HG03103 (cell line): ENCODE results near the gene RTEL1.
"Not testable (repeated sequence)": the region's sequence is repeated elsewhere in the genome, so short reads cannot be mapped to it uniquely, and the experiment has no call there.

ENCODE experiments used
- ATAC-seq: cut with Tn5 transposase; IDR thresholded peaks from one replicate; pipeline ENCODE4 v1.9.1; 2021; ENCODE audit warnings: low read depth; ENCODE audit not compliant: unreplicated experiment

RTEL1 gene

DNA sequence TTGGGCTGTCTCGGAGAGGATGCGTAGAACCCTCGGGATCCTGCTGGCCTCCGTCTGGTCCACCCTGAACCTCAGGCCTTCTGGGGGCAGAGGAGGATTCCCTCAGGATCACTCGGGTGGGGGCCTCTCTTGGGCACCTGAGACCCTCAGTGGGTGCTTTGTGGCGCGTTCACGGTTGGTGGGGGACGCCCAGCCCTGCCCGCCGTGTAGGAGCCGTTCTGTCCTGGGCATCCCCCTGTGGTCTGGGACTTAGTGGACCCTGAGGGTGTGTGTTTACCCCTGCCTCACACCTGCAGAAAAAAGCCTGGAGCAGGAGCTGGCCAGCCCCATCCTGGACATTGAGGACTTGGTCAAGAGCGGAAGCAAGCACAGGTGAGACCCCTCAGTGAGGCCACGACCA is 7.6 kb downstream of the RTEL1 start:
- no peak for ATAC-seq

DNA sequence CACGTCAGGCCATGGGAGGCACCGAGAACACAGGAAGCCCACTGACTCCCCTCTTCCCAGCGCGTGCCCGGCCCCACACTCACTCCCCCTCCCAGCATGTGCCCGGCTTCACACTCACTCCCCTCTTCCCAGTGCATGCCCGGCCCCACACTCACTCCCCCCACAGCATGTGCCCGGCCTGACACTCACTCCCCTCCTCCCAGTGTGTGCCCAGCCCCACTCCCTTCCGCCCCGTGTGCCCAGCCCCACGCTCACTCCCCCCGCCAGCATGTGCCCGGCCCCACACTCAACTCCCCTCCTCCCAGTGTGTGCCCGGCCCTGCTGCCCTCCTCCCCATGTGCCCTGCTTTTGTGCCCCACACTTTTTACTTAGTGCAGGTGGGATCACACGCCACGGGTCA is 9.7 kb downstream of the RTEL1 start:
- ATAC-seq, result no peak

DNA sequence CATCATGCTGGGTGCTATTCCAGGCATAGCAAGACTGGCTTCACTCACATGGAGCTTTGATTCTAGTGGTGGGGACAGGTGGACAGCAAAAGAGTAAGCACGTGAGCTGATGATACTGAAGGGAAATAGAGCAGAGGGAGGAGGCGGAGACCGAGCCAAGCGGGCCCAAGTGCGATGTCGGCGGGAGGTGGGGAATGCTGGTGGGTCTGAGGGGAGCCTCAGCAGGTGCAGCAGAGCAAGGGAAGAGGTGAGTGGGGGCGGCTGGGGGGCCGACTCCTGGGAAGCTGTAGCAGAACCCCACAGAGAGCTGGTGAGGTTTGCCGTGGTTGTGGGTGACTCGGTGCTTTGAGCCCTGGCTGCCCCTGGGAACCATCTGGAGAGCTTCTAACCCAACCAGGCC is 10.2 kb downstream of the RTEL1 start:
- ATAC-seq, result no peak

DNA sequence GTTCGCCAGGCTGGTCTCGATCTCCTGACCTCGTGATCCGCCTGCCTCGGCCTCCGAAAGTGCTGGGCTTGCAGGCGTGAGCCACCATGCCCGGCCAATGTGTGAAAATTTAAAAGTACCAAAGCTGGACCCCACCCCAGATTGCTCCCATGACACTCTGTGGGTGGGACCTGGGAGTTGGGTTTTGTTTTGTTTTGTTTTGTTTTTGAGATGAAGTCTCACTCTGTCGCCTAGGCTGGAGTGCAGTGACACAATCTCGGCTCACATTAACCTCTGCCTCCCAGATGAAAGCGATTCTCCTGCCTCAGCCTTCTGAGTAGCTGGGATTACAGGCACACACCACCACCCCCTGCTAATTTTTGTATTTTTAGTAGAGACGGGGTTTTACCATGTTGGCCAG is 13.6 kb downstream of the RTEL1 start:
- ATAC-seq, result not testable (repeated sequence)

DNA sequence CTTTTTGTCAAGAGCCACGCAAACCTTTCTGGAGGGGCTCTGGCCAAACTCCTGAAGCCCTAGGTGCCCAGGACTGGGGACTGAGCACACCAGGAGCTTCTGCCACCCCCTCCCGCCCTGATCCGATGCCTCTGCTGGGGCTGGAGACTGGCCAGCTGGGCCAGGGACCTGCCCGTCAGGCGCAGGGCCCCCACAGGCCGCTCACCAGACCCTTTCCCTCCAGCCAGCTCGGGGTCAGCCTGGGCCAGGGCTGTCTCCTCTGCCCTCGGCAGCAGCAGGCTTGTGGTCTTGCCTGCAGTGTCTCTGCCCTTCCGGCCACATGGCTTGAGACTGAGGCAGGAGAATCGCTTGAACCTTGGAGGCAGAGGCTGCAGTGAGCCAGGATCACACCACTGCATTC is 14.6 kb downstream of the RTEL1 start:
- no peak for ATAC-seq

DNA sequence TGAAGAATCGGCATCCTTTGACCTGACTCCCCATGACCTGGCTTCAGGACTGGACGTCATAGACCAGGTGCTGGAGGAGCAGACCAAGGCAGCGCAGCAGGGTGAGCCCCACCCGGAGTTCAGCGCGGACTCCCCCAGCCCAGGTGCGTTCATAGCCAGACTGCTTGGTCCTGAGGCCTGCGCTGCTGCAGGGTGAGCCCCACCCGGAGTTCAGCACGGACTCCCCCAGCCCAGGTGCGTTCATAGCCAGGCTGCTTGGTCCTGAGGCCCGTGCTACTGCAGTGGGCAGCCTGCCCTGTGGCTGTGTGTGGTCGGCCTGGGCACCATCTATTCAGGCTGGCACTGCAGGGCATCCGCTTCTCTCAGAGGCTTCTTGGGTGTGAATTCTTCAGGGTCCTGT is 15.8 kb downstream of the RTEL1 start:
- no peak for ATAC-seq

DNA sequence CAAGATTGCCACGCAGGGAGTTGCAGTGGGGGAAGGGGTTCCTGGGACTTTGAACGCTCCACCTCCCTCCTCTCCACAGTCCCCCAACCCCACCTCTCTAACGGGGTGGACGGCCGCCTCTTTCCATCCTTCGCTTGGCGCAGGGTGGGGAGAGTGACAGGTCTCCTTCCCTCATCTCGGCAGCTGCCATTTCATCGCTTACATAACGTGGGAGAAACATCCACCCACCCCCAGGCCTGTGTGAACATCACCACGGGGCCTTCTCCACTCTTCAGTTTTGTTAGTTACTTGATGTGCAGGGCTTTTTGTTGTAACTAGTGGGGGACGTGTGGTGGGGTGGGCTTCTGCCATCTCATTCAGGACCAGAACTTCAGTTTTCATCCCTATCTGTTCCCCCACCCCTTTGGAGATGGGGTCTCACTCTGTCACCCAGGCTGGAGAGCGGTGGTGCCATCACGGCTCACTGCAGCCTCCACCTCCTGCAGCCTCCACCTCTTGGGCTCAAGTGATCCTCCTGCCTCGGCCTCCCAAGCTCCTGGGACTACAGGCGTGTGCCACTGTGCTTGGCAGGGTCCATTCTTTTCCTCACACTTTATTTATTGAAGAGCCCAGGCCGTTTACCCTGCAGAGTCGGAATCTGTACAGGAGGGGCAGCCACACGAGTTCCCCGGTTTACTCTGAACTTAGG is 17.7 kb downstream of the RTEL1 start:
- no peak for ATAC-seq

DNA sequence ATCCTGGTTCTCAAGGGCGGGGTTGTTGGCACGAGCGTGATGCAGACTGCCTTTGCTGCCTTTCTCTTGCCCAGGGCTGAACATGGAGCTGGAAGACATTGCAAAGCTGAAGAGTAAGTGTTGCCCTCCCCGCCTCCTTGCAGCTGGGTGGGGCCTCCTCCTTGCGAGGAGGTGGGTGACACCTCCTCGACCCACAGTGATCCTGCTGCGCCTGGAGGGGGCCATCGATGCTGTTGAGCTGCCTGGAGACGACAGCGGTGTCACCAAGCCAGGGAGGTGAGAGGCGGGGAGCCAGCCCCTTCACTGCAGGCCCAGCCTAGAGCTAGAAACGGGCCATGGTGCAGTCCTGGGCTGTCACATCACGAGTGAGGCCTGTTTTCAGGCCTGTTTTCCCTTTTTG is 20.0 kb downstream of the RTEL1 start:
- no peak for ATAC-seq

DNA sequence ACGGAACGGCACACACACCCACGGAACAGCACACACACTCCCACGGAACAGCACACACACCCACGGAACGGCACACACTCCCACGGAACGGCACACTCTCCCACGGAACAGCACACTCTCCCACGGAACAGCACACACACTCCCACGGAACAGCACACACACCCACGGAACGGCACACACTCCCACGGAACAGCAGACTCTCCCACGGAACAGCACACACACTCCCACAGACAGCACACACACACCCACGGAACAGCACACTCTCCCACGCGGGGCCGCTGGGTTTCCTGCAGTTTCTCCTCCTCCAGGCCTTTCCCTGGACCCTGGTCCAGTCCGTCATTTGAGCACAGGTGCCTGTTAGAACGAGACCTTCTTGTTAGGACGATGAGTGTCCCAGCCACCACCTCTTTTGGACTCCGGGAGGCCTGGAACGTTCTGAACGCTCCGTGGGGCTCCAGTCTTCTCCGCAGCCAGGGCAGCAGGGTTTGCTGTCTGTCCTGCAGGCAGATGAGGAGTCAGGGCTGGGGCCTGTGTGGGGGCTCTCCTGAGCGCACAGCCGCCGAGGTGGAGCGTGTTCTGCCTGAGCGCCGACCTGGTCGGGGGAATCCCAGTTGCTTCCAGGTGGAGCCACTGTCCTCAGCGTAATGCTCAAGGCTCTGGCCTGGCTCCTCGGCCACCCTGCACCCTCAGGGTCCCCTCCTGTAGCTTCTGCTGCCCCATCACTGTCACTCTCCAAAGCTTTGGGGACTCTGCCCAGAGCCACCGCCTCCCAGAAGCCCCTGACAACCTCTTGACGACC is 20.8 kb downstream of the RTEL1 start:
- no peak for ATAC-seq

DNA sequence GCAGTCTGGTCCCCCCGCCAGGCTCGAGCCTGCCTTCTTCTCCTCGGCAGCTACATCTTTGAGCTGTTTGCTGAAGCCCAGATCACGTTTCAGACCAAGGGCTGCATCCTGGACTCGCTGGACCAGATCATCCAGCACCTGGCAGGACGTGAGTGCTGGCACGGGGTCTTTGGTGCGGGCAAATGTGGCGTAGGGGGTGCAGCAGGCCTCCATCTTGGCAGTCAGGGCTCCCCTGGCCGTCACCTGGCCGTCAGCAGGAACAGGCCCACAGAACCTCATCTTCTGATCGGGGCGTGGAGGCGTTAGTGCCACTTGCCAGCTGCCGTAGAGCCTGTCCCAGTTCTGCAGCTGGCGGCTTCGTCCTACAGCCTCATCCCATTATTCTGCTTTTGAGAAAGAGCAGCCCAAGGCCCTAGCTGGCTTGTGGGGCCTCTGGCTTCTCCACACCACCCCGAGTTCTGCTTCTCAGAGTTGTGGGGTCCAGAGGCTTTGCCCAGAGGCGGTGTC is 21.7 kb downstream of the RTEL1 start:
- no peak for ATAC-seq

DNA sequence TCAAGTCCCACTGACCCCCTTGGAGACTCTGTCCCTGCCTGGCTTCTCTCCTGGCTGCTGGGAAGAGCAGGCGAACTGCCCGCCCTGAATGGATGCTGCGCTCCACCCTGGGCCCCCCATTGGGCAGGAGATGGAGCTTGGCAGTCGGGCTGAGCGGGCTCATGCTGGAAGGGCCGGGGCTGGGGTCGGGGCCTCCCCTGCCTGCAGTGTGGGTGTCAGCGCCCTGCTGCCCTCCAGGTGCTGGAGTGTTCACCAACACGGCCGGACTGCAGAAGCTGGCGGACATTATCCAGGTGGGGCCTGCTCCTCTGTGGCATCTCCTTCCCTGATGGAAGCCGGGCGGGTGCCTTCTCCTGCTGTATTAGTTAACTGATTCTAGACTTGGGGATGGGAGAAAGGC is 22.3 kb downstream of the RTEL1 start:
- ATAC-seq, result no peak

DNA sequence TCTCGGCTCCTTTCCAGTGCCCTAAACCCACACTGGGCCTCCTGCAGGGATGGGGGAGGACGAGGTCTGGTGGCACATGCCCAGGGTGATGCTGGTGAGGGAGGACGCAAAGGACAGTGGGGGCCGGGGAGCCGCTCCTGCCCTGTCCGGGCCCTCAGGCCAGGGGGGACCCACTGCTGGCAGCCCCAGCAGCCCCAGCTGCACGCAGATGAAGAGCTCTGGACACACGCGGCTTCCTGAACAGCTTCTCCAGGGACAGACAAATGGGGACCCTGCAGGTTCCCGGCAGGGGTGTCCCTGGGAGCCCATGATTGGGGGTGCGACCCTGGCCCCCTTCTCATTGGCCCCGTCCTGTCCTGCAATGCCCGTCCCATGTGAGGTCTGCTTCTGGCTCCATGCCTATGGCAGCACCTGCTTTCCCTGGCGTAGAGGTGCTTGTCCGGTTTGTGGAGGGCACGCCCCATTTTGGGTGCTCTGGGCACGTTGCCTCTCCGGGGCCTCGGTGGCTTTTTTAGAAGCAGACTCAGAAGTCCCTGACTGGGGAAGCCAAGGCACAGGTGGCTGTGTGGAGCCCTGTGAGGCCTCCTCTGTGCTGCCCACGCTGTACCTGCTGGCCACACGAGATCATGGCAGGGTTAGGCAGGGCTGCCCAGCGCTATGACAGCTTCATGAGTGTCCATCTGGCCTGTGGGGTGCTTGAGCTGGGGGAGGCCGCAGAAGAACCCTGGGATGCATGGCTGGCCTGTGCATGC is 22.9 kb downstream of the RTEL1 start:
- ATAC-seq, result no peak

DNA sequence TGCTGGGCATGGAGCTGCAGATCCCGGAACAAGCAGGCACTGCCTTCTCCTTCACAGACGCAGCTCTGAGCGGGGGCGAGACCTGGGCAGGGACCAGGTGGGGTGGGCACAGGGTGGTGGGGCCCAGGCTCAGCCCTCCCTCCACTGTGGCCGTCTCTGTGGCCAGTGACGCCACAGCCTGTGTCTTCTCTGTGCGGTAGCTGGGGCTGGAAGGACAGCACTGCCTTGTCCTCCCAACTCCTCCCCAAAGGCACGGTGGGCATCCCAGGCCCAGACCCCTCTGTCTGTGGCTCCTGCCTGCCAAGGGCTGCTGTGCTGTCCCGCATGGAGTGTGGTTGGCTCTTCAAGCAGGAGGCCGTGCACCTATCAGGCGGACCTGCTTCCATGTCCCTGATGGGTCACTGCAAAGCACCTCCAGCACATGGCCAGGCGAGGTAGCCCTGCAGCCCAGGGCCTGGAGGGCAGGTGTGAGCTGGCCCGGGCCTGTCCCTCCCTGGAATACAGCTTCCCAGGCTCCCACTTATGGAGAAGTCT is 23.6 kb downstream of the RTEL1 start:
- no peak for ATAC-seq

DNA sequence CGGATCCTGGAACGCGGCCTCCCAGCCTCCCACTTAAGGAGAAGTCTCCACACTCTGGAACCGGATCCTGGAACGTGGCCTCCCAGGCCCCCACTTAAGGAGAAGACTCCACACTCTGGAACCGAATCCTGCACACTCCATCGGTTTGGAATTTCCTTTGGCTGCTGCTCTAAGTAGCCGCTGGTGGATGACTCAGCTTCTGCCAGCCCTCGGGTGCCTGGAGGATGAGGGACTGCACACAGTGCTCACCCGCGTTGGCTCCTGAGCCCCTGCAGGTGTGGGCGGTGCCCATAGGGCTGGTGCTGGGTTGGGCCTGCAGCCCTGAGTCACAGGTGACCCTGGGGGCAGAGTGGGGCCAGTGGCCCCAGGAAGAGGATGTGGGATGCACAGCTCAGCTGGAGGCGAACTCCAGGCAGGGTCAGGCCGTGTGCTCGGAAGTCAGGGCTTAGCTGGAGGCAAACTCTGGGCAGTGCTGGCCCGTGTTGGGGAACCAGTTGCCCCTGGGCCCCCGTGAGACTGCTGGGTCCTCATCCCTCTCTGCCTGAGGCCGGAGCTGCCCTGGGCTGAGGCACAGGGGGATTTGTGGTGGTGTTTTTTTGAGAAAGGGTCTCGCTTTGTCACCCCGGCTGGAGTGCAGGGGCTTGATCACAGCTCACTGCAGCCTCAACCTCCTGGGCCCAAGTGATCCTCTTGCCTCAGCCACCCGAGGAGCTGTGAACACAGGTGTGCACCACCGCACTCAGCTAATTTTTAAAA is 24.4 kb downstream of the RTEL1 start:
- no peak for ATAC-seq

DNA sequence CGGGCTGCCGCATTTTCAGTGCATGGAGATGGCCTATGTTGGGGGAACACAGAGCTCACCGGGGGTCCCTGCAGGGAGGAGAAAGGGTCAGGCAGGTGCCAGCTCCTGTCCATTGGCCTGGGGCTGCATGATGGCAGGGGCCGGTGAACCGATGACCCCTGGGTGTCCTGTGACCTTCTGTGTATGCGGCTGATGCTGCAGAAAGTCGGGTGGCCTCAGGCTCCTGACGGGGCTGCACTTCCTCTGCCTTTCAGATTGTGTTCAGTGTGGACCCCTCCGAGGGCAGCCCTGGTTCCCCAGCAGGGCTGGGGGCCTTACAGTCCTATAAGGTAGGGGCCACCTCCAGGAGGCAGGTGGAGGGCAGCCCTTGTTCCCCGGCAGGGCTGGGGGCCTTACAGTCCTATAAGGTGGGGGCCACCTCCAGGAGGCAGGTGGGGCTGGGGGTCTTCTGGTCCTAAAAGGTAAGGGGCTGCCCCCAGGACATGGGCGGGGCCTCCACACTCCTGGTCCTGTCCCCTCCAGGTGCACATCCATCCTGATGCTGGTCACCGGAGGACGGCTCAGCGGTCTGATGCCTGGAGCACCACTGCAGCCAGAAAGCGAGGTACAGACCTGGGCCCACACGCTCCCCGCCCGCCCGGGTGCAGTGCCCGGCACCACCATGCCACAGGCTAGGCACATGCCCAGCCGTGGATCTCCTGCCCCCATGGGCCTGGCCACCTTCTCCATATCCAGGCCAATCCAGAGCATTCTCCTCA is 27.3 kb downstream of the RTEL1 start:
- ATAC-seq, result no peak

DNA sequence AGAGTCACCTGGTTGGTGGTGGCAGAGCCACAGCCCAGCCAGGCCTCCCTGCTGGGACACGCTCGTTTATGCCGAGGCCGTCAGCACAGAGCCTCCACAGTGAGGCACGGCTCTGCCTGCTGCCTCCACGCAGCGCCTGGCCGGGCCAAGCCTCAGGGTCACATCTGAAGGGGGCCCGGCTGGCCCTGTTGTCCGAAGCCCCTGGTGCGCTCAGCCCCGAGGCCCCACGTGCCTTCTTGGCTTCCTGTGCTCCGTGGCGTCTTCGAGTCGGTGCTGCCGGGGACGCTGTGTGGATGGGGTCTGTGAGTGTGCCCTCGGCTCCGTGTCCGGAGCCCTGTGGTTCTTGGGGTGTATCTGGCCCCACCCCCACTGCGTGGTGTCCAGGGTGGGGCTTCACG is 28.0 kb downstream of the RTEL1 start:
- ATAC-seq, result no peak

DNA sequence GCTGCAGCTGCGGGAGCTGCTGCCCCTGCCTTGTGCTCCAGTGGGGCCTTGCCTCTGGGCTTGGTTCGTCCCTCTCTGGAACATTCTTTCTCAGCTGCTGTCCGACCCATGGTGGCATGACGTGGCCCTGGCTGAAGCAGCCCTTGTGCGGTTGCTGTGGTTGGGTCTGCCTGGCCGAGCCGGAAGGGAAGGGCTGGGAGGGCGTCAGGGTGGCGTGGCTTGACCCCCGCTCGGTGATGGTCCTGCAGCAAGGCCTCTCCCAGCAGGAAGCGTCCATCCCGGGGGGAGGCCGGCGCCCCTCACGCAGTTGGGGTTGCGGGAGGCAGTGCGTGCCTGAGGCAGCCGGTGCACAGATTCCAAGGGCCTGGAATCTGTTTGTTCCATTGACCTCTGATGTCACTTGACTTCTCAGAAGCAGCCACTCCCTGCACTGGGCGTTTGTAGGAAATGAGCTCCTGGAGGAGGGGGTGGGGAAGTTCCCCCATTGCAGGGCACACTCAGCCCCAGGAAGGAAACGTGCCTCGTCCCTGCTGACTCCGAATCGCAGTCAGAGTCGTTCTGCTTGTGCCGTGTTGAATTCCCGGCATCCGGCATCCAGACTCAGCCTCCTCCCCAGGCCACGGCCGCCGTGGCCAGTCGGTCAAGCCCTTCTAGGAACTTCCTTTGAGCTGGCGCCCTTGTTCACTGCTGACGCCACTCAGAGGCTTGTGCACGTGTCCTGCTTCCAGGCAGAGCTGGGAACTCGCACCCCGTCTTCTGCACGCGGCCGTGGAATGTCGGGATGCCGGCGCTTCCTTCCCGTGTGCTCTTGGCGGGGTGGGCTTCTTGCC is 28.6 kb downstream of the RTEL1 start:
- ATAC-seq, result no peak

DNA sequence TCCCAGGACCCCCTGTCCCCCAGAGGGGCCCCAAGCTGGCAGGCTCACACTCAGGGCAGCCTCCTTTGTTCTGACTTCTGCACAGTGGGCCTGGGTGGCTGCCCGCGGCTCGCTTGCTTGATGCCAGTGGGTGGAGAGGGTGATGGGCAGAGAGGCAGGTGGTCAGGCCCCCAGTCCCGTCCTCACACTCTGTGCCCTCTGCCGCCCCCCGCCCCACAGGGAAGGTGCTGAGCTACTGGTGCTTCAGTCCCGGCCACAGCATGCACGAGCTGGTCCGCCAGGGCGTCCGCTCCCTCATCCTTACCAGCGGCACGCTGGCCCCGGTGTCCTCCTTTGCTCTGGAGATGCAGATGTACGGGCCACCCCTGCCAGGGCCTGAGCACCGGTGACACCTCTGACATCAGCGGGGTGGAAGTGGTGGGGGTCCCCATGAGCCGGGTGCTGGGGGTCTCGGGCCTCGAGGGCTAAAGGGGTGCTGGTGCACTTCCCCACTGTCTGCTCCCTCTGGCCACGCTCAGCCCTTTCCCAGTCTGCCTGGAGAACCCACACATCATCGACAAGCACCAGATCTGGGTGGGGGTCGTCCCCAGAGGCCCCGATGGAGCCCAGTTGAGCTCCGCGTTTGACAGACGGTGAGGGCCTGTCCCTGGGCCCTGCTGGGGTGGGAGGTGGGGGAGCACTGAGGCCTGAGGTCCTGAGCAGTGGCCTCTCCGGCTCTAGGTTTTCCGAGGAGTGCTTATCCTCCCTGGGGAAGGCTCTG is 29.5 kb downstream of the RTEL1 start:
- ATAC-seq, result no peak
